ENCODE data around the gene SELENOO.

SELENOO gene

DNA sequence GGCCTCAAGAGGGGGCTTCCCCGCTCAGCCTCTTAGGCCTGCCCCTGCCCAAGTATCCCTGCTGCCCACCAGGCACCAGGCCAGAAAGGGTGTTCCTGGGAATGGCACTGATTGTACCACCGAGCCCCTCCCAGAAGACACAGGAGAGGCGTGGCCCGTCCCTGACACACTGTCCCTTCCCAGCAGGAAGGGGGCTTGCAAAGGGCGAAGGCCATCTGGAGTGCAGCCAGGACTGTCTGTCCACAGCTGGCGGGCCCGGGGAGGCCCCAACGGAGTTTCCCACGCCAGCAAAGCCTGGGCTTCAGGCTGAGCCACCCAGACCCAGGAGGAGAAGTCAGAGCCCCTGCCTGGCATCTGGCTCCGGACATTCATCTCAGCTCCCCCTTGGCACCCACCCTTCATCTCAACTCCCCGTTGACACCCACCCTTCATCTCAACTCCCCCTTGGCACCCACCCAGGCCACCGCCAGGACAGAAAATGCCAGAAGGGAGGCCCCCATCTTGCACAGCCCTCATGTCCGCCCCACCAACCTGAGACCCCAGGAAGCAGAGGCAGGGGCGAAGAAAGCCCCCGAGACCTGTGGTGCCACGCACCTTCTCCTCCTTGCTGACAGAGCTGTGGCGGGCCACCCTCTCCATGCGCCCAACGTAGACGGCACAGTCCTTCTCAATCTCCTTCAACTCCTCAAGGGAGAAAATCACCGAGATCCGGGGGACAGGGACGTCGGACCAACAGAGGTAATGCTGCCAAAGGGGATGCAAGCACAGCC, 24.6 kb downstream of the SELENOO start:
- Histone ChIP-seq H4K20me1 (ENCODE audit: control insufficient read depth, insufficient read depth, low read depth, low read length) (no peaks in the 10 kb centered on the region), H3K36me3 (ENCODE audit: control insufficient read depth, low read length) (peaks cover 54% of the 10 kb centered on the region), H3K4me1 (ENCODE audit: control insufficient read depth, low read length) (no peaks in the 10 kb centered on the region), H3K4me3 (ENCODE audit: low read length) (no peak overlapping the region), H3K79me2 (ENCODE audit: control insufficient read depth, low read length) (no peaks in the 10 kb centered on the region), H3F3A (ENCODE audit: control insufficient read depth, insufficient read depth) (no peaks in the 10 kb centered on the region), H3K27me3 (ENCODE audit: control insufficient read depth, low read length) (no peaks in the 10 kb centered on the region), H3K4me2 (ENCODE audit: low read length) (no peak overlapping the region), H3K27ac (ENCODE audit: low read depth, low read length) (no peak overlapping the region), H3K9me2 (replicated peaks; ENCODE audit: control insufficient read depth, low read length) (no peaks in the 10 kb centered on the region), H3K9me3 (ENCODE audit: control insufficient read depth, insufficient read depth, low read length) (no peaks in the 10 kb centered on the region)
- TF ChIP-seq EZH2phosphoT487 (IDR thresholded peaks at IDR 0.05; ENCODE audit: borderline replicate concordance, low read length): no peak
- TF ChIP-seq, protein P1, sequence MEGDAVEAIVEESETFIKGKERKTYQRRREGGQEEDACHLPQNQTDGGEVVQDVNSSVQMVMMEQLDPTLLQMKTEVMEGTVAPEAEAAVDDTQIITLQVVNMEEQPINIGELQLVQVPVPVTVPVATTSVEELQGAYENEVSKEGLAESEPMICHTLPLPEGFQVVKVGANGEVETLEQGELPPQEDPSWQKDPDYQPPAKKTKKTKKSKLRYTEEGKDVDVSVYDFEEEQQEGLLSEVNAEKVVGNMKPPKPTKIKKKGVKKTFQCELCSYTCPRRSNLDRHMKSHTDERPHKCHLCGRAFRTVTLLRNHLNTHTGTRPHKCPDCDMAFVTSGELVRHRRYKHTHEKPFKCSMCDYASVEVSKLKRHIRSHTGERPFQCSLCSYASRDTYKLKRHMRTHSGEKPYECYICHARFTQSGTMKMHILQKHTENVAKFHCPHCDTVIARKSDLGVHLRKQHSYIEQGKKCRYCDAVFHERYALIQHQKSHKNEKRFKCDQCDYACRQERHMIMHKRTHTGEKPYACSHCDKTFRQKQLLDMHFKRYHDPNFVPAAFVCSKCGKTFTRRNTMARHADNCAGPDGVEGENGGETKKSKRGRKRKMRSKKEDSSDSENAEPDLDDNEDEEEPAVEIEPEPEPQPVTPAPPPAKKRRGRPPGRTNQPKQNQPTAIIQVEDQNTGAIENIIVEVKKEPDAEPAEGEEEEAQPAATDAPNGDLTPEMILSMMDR (IDR thresholded peaks at IDR 0.05; ENCODE audit: low read depth, low read length, poor library complexity, severe bottlenecking): no peak

DNA sequence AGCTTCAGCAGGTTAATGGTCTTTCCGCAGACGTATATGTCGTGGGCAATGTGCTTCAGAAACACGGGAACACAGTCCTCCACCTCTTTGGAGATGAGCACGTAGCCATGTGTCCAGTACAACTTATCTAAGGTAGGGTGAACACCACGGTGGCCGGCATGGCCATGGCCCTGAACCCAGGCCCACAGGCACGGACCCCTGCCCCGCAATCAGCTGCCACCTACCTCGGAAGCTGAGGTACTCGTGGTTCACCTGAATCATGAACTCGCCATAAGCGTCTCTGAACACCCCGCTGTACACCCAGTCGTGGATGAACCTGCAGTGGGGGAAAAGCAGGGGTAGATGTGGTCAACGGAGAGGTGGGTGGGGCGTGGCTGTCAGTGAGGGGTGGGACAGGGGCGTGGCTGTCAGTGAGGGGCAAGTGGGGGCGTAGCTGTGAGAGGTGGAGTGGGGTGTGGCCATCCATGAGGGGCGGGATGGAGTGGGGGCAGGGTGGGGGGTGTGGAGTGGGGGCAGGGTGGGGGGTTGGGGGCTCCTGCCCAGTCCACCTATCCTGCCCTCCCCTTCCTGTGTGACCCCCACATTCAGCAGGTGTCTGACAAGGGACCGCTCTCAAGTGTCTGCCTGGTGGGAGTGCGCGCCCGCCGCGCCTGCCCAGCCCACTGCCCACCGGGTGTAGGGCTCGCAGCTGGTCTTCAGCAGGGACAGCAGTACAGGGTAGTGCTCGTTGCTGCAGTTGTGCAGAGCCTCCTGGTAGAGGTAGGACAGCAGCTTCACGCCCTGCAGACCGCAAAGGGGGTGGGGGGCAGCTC, 25.5 kb downstream of the SELENOO start:
- no peaks in the 10 kb centered on the region for H3K27me3 ChIP-seq (ENCODE audit: control insufficient read depth, low read length)
- TF ChIP-seq EZH2phosphoT487 (IDR thresholded peaks at IDR 0.05; ENCODE audit: borderline replicate concordance, low read length): no peak
- TF ChIP-seq, protein P1 (IDR thresholded peaks at IDR 0.05; ENCODE audit: low read depth, low read length, poor library complexity, severe bottlenecking): no peak
- no peak overlapping the region for H3K4me2 ChIP-seq (ENCODE audit: low read length)
- H3K36me3 ChIP-seq (ENCODE audit: control insufficient read depth, low read length): peaks cover 45% of the 10 kb centered on the region
- H3K27ac ChIP-seq (ENCODE audit: low read depth, low read length): no peak overlapping the region
- no peak overlapping the region for H3K4me3 ChIP-seq (ENCODE audit: low read length)
- H3K9me2 ChIP-seq (replicated peaks; ENCODE audit: control insufficient read depth, low read length): no peaks in the 10 kb centered on the region
- H3K9me3 ChIP-seq (ENCODE audit: control insufficient read depth, insufficient read depth, low read length): no peaks in the 10 kb centered on the region
- no peaks in the 10 kb centered on the region for H3K4me1 ChIP-seq (ENCODE audit: control insufficient read depth, low read length)
- no peaks in the 10 kb centered on the region for H3K79me2 ChIP-seq (ENCODE audit: control insufficient read depth, low read length)
- no peaks in the 10 kb centered on the region for H4K20me1 ChIP-seq (ENCODE audit: control insufficient read depth, insufficient read depth, low read depth, low read length)
- no peaks in the 10 kb centered on the region for H3F3A ChIP-seq (ENCODE audit: control insufficient read depth, insufficient read depth)

DNA sequence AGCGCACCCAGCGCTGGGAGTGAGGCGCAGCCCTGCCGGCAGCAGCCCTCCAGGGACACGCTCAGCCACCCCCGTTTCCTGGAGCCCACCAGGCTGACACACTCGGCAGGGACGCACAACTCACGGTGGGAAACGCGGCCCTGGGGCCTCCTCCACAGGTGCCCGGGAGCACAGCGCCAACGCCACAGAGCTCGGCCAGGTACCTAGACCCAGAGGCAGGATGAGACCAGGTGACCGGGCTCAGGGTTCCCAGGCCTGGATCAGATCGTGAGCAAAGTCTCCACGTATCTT, 26.0 kb downstream of the SELENOO start:
- no peaks in the 10 kb centered on the region for H3K9me3 ChIP-seq (ENCODE audit: control insufficient read depth, insufficient read depth, low read length)
- no peaks in the 10 kb centered on the region for H3K79me2 ChIP-seq (ENCODE audit: control insufficient read depth, low read length)
- H3F3A ChIP-seq (ENCODE audit: control insufficient read depth, insufficient read depth): no peaks in the 10 kb centered on the region
- no peak for TF ChIP-seq EZH2phosphoT487 (IDR thresholded peaks at IDR 0.05; ENCODE audit: borderline replicate concordance, low read length)
- no peaks in the 10 kb centered on the region for H3K4me1 ChIP-seq (ENCODE audit: control insufficient read depth, low read length)
- no peaks in the 10 kb centered on the region for H4K20me1 ChIP-seq (ENCODE audit: control insufficient read depth, insufficient read depth, low read depth, low read length)
- H3K4me2 ChIP-seq (ENCODE audit: low read length): no peak overlapping the region
- no peaks in the 10 kb centered on the region for H3K9me2 ChIP-seq (replicated peaks; ENCODE audit: control insufficient read depth, low read length)
- H3K27ac ChIP-seq (ENCODE audit: low read depth, low read length): no peak overlapping the region
- no peaks in the 10 kb centered on the region for H3K27me3 ChIP-seq (ENCODE audit: control insufficient read depth, low read length)
- peaks cover 39% of the 10 kb centered on the region for H3K36me3 ChIP-seq (ENCODE audit: control insufficient read depth, low read length)
- no peak overlapping the region for H3K4me3 ChIP-seq (ENCODE audit: low read length)
